ENCODE results near the gene MYH6.

DNA sequence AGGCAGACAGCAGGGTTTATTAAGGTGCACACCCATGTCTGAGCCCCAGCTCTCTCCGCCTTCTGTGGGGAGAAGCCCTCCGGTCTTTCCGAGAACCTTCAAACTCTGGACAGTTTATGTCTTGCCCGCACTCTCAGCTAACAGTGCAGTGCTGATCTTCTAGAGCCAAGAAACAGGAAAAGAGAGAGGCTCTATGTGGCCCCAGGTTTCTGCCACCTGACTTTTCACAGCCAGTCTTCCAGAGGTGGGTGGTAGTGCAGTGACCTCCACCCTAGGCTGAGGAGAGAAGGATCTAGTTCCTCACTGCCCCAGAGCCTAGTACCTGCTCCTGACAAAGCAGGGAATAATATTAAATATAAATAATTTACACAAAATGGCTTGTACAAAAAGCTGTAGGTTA is 51.4 kb downstream of the MYH6 start:
- TF ChIP-seq EZH2 (IDR thresholded peaks at IDR 0.05; ENCODE audit: insufficient read depth, low read length), result no peak
- TF ChIP-seq, protein P1, sequence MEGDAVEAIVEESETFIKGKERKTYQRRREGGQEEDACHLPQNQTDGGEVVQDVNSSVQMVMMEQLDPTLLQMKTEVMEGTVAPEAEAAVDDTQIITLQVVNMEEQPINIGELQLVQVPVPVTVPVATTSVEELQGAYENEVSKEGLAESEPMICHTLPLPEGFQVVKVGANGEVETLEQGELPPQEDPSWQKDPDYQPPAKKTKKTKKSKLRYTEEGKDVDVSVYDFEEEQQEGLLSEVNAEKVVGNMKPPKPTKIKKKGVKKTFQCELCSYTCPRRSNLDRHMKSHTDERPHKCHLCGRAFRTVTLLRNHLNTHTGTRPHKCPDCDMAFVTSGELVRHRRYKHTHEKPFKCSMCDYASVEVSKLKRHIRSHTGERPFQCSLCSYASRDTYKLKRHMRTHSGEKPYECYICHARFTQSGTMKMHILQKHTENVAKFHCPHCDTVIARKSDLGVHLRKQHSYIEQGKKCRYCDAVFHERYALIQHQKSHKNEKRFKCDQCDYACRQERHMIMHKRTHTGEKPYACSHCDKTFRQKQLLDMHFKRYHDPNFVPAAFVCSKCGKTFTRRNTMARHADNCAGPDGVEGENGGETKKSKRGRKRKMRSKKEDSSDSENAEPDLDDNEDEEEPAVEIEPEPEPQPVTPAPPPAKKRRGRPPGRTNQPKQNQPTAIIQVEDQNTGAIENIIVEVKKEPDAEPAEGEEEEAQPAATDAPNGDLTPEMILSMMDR (IDR thresholded peaks at IDR 0.05; ENCODE audit: insufficient read depth, low read depth, low read length), result no peak
